Neural progenitor cell (in vitro differentiated cells): ENCODE data around the gene OMA1. TPM values are rescaled to one million over a fixed set of nuclear protein-coding genes. Genes with fewer than 3 reads are reported as not detected.

ENCODE experiments used
- DNase-seq: peaks from one replicate; pipeline ENCODE4 v3.0.0-alpha.2; 2016; ENCODE audit warnings: low spot score
- H2AFZ ChIP-seq: fragments of 200-600 bp; sonication (generic); replicated peaks from 2 replicates; pipeline ENCODE4 v1.6.1; 2016; ENCODE audit warnings: antibody characterized with exemption
- H3F3A ChIP-seq: fragments of 200-600 bp; sonication (generic); 2 replicates; pipeline ENCODE4 v1.6.1; 2016; ENCODE audit warnings: antibody characterized with exemption, low read depth
- H3K27ac ChIP-seq: fragments of 200-600 bp; sonication (generic); 2 replicates; pipeline ENCODE4 v1.5.1; 2016; ENCODE audit warnings: mild to moderate bottlenecking
- H3K27me3 ChIP-seq: fragments of 200-600 bp; sonication (generic); 2 replicates; pipeline ENCODE4 v1.6.1; 2016; ENCODE audit warnings: mild to moderate bottlenecking, moderate library complexity
- H3K36me3 ChIP-seq: fragments of 200-600 bp; sonication (generic); 2 replicates; pipeline ENCODE4 v1.5.1; 2016
- H3K4me1 ChIP-seq: fragments of 200-600 bp; sonication (generic); 2 replicates; pipeline ENCODE4 v1.6.1; 2016; ENCODE audit warnings: mixed run types
- H3K4me2 ChIP-seq: fragments of 200-600 bp; sonication (generic); 2 replicates; pipeline ENCODE4 v1.6.1; 2016
- H3K4me3 ChIP-seq: fragments of 200-600 bp; sonication (generic); 2 replicates; pipeline ENCODE4 v1.5.1; 2016
- H3K79me2 ChIP-seq: fragments of 200-600 bp; sonication (generic); 2 replicates; pipeline ENCODE4 v1.6.1; 2016; ENCODE audit warnings: low read depth
- H3K9ac ChIP-seq: fragments of 200-600 bp; sonication (generic); 2 replicates; pipeline ENCODE4 v1.6.1; 2016
- H3K9me3 ChIP-seq: fragments of 200-600 bp; sonication (generic); 2 replicates; pipeline ENCODE4 v1.5.1; 2016; ENCODE audit warnings: low read depth
- H4K20me1 ChIP-seq: fragments of 200-600 bp; sonication (generic); 2 replicates; pipeline ENCODE4 v1.6.1; 2016; ENCODE audit warnings: low read depth
- H3K27ac Mint-ChIP-seq: 3 replicates; pipeline ENCODE4 v1.8.0; 2021; ENCODE audit warnings: mixed read lengths
- H3K27me3 Mint-ChIP-seq: 2 replicates; pipeline ENCODE4 v1.8.0; 2022; ENCODE audit warnings: low read depth, mild to moderate bottlenecking, inconsistent platforms, moderate library complexity, mixed read lengths; ENCODE audit not compliant: insufficient read depth
- H3K36me3 Mint-ChIP-seq: 3 replicates; pipeline ENCODE4 v1.8.0; 2021; ENCODE audit warnings: mixed read lengths
- H3K4me1 Mint-ChIP-seq: 3 replicates; pipeline ENCODE4 v1.8.0; 2021; ENCODE audit warnings: mixed read lengths
- H3K4me3 Mint-ChIP-seq: 3 replicates; pipeline ENCODE4 v1.8.0; 2021; ENCODE audit warnings: mild to moderate bottlenecking, moderate library complexity, mixed read lengths
- H3K9me3 Mint-ChIP-seq: 3 replicates; pipeline ENCODE4 v1.8.0; 2020; ENCODE audit warnings: mixed read lengths
- CTCF ChIP-seq: fragments of 200-600 bp; sonication (generic); IDR thresholded peaks from 2 replicates; pipeline ENCODE4 v1.5.1; 2017; ENCODE audit warnings: antibody characterized with exemption, mild to moderate bottlenecking
- EZH2 ChIP-seq: fragments of 200-600 bp; sonication (generic); IDR thresholded peaks from 2 replicates; pipeline ENCODE4 v1.6.1; 2017; ENCODE audit warnings: antibody characterized with exemption, mild to moderate bottlenecking, moderate library complexity
- EZH2phosphoT487 ChIP-seq: fragments of 200-600 bp; sonication (generic); IDR thresholded peaks from 2 replicates; pipeline ENCODE4 v1.6.1; 2017; ENCODE audit warnings: antibody characterized with exemption
- total RNA-seq: library from RNA; depleted of rRNA; stranded (reverse); fragments of >200 nt; gene quantifications from 2 replicates; pipeline ENCODE4 v1.2.3, GENCODE V29; 2015; ENCODE audit warnings: low replicate concordance

Gene OMA1
- total RNA-seq, 1 donor from 2014 or later, result 19.8 TPM

GRCh38 chr1:58446368-58446767, 100.2 kb downstream of the OMA1 start:
- Histone ChIP-seq H3K27me3 (no peaks in the 10 kb centered on the region), H3K27ac (no peak overlapping the region), H3K79me2 (no peaks in the 10 kb centered on the region), H4K20me1 (no peaks in the 10 kb centered on the region), H2AFZ (no peak overlapping the region), H3K4me3 (no peak overlapping the region), H3K36me3 (no peaks in the 10 kb centered on the region), H3F3A (no peaks in the 10 kb centered on the region), H3K4me1 (peaks cover 26% of the 10 kb centered on the region), H3K4me2 (no peak overlapping the region), H3K9me3 (no peaks in the 10 kb centered on the region), H3K9ac (no peak overlapping the region)
- TF ChIP-seq CTCF, result no peak
- TF ChIP-seq EZH2, result no peak
- TF ChIP-seq EZH2phosphoT487, result no peak
- no peak overlapping the region for H3K27ac Mint-ChIP-seq
- DNase-seq, result no peak
- no peaks in the 10 kb centered on the region for H3K9me3 Mint-ChIP-seq
- peaks cover 39% of the 10 kb centered on the region for H3K4me1 Mint-ChIP-seq
- no peaks in the 10 kb centered on the region for H3K36me3 Mint-ChIP-seq
- H3K27me3 Mint-ChIP-seq, result peaks cover 3% of the 10 kb centered on the region
- H3K4me3 Mint-ChIP-seq, result no peak overlapping the region

- no peaks in the 10 kb centered on the region for H3K79me2 ChIP-seq
- no peak for DNase-seq
- no peak overlapping the region for H2AFZ ChIP-seq
- H3K9me3 Mint-ChIP-seq, result no peaks in the 10 kb centered on the region
- H3K4me2 ChIP-seq, result no peak overlapping the region
- H3K27me3 Mint-ChIP-seq, result peaks cover 5% of the 10 kb centered on the region
- TF ChIP-seq CTCF, result no peak
- TF ChIP-seq EZH2, result no peak
- no peak for TF ChIP-seq EZH2phosphoT487
- H3K36me3 Mint-ChIP-seq, result no peaks in the 10 kb centered on the region
- no peaks in the 10 kb centered on the region for H3K36me3 ChIP-seq
- H3K4me1 Mint-ChIP-seq, result peaks cover 45% of the 10 kb centered on the region
- H3K27ac ChIP-seq, result no peak overlapping the region
- no peak overlapping the region for H3K4me3 Mint-ChIP-seq
- no peak overlapping the region for H3K27ac Mint-ChIP-seq
- peaks cover 26% of the 10 kb centered on the region for H3K4me1 ChIP-seq
- no peaks in the 10 kb centered on the region for H3F3A ChIP-seq
- no peaks in the 10 kb centered on the region for H4K20me1 ChIP-seq
- H3K9ac ChIP-seq, result no peak overlapping the region
- no peak overlapping the region for H3K4me3 ChIP-seq
- H3K9me3 ChIP-seq, result no peaks in the 10 kb centered on the region
- no peaks in the 10 kb centered on the region for H3K27me3 ChIP-seq
These were observed 102.3 kb downstream of the OMA1 start for GRCh38 chr1:58443986-58444868.

- Histone ChIP-seq H3K79me2 (no peaks in the 10 kb centered on the region), H3K27me3 (no peaks in the 10 kb centered on the region), H3K36me3 (no peaks in the 10 kb centered on the region), H3F3A (no peaks in the 10 kb centered on the region), H3K27ac (no peak overlapping the region), H3K4me3 (no peak overlapping the region), H3K4me2 (no peak overlapping the region), H4K20me1 (no peaks in the 10 kb centered on the region), H3K9ac (no peak overlapping the region), H2AFZ (no peak overlapping the region), H3K4me1 (peaks cover 14% of the 10 kb centered on the region), H3K9me3 (no peaks in the 10 kb centered on the region)
- H3K4me1 Mint-ChIP-seq, result peaks cover 32% of the 10 kb centered on the region
- no peaks in the 10 kb centered on the region for H3K36me3 Mint-ChIP-seq
- no peak for TF ChIP-seq EZH2phosphoT487
- no peak for TF ChIP-seq CTCF
- no peak for TF ChIP-seq EZH2
- DNase-seq, result no peak
- H3K27ac Mint-ChIP-seq, result peak overlapping the region; percentile 55
- peaks cover 2% of the 10 kb centered on the region for H3K27me3 Mint-ChIP-seq
- H3K9me3 Mint-ChIP-seq, result no peaks in the 10 kb centered on the region
- no peak overlapping the region for H3K4me3 Mint-ChIP-seq
These were observed 104.4 kb downstream of the OMA1 start for GRCh38 chr1:58442114-58442513.
